HG03442 (cell line): ENCODE measurements around the gene ANKRD44.

ENCODE experiments used
- ATAC-seq: cut with Tn5 transposase; IDR thresholded peaks from one replicate; pipeline ENCODE4 v1.9.1; 2021; ENCODE audit warnings: mild to moderate bottlenecking, moderate library complexity; ENCODE audit not compliant: unreplicated experiment

The ANKRD44 gene

DNA sequence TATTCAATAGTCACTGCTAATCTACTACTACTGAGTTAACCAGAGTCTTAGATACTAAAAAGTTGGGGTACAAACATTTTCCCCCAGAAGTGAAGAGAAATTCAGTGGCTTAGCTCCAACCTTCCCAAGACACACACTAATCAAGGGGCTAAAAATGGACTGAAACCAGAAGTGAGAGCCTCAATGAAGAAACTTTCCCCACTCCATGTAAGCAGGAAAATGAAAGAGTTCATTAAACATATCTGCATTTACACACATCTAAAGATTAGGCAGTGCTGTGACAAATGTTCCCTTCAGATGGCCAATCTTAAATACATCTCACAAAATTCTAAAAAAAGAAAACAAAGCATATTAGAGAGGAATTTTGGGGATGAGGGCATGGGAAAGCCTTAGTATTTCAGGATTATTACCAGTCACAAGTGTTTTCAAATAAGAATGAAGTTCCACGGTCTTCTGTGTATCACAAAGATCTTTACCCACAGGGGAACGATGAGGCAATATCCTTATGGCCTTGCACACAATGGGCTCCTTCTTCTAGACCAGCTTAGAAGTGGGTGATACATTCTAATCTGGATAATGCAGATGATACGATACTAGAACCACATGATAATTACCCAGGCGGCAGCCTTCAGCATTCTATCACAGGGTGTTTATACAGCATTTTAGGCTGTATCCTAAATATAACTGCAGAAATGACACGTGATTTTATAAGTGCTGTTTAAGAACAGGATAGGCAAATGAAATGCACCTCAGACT lies 17.1 kb downstream of the ANKRD44 start:
- peak; percentile 40 for ATAC-seq

DNA sequence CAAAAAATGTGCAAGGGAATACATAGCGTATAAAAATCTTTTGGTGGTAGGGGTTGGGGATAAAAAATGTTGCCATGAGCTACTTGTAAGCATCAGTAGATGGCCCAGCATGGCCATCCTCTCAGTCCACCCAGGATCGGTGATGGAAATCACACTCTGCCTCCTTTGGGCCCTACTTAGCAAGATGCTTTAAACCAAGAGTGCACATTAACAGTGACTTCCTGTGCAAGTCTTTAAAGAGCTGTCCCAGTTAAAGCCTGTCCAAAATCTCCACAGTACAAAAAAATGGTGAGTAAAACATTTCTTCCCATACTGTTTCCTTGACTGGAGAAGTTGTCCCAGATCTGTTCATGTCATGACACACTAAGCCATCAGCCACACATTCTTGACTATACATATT lies 18.0 kb downstream of the ANKRD44 start:
- peak; percentile 31 for ATAC-seq

DNA sequence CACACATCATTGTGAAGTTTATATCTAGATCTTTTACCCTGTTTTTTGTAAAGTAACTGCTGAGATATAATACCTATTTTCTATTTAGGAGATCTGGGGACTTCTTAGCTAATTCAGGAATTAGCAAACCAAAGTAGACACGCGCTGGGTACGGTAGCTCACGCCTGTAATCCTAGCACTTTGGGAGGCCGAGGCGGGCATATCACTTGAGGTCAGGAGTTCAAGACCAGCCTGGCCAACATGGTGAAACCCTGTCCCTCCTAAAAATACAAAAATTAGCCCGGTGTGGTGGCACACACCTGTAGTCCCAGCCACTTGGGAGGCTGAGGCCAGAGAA lies 23.0 kb downstream of the ANKRD44 start:
- ATAC-seq, result peak; percentile 14

DNA sequence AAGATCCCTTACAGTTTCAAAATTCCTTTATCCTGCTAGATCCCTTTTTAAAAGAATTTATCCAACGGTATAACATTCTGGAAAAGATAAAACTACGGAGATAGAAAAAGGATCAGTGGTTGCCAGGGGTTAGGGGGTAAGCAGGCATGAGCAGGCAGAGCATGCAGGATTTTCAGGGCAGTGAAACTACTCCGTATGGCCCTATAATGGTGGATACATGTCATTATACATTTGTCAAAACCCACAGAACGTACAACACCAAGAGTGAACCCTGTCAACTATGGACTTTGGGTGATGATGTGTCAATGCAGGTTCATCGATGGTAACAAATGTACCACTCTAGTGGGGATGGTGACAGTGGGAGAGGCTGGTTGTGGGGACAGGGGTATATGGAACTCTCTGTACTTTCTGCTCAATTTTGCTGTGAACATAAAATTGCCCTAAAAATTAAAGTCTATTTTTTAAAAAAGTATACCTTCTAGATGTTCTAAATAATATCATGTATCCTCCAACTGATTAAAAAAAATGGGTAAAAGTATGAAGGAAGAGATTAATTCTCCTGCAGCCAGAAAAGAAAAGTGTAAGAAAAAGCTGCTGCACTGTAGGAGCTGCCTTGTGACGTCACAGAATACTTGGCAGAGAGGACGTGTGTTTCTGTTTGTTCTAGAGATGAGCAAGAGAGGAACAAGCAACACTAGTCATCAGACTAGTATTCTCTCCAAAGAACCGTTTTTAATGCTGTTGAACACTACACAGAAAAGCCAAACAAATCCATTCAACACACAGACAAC lies 23.6 kb downstream of the ANKRD44 start:
- peak; percentile 98 for ATAC-seq

DNA sequence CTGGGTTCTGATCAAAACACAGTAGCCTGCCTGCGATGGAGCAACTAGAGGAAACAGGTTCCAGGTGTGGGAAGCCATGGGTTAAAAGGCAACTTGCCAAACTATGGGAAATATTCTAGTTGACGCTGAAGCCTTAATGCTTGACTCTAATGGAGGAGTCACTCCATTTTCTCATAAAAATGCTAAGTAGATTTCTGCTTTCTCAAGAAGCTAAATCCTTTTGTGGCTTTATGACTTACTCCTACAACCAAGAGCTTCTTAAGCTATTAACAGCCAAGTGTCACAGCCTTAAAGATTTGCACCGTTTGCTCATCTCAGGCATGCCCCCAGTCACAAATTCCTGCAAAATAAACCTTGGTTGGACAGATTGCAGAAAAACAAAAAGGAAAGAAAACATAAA lies 25.2 kb downstream of the ANKRD44 start:
- ATAC-seq, result no peak

DNA sequence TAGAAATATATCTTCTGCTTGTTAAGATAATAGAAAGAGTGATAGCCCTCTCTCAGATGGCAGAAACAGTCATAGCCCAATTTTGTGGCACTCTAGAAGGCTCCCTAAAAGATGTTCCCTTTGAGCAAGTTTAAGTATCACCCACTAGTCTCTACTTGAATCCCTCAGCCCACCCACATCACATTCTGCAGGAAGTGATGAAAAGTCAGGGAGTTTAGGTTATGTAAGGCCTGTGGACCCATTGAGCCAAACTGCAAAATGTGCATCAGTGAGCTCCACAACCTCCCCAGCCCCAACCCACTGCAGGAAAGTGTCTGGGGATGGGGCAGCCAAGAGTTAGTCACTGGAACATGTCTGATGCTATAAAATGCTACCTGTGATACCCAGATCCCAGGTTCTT lies 25.6 kb downstream of the ANKRD44 start:
- no peak for ATAC-seq

DNA sequence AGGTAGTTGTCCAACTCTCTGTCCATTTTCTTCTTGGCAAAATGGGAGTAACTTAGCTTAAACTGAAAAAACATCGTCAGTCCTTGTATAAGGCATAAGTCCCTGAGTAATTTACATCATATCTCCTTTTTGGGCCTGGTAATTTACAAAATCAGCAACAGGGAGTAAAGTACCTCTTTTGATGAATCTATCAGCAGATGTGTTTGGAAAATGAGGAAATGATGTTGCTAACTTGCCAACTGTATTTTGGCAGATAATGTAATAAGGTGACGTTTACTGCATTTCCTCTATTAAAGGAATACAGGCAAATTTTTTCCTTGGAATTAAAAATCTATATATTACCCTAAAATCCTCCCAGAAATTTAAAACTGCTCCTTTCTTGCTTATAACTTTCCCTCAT lies 29.2 kb downstream of the ANKRD44 start:
- no peak for ATAC-seq

DNA sequence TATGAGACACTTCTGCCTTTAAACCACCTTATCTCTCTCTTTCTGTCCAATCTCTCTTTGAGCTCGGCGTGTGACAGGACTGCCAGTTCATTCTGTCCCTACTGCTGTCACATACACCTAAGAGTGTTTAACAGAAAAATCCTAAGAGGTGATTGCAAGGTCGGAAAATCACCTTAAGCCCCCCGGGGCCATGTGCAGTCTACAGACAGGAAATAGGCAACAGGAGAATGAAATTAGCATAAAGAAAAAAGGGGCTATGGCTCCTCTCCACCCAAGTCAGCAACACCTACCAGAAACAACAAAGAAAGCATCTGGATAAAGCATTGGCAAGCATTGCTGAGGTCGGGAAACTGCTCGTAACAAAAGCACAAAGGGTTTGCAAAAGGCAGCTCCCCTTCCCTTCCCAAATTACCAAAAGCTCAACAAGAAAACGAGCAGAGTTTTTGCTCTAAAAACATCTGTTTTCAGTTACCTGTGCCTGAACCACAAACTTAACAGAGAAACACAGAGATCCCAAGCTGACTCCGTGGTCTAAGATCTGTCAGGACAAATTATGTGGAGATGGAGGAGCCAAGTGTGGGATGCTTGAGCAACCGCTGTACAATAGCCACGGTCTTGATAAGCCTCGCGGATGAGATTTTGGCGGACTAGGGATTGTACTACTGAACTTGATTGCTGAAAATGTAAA lies 30.4 kb downstream of the ANKRD44 start:
- no peak for ATAC-seq

DNA sequence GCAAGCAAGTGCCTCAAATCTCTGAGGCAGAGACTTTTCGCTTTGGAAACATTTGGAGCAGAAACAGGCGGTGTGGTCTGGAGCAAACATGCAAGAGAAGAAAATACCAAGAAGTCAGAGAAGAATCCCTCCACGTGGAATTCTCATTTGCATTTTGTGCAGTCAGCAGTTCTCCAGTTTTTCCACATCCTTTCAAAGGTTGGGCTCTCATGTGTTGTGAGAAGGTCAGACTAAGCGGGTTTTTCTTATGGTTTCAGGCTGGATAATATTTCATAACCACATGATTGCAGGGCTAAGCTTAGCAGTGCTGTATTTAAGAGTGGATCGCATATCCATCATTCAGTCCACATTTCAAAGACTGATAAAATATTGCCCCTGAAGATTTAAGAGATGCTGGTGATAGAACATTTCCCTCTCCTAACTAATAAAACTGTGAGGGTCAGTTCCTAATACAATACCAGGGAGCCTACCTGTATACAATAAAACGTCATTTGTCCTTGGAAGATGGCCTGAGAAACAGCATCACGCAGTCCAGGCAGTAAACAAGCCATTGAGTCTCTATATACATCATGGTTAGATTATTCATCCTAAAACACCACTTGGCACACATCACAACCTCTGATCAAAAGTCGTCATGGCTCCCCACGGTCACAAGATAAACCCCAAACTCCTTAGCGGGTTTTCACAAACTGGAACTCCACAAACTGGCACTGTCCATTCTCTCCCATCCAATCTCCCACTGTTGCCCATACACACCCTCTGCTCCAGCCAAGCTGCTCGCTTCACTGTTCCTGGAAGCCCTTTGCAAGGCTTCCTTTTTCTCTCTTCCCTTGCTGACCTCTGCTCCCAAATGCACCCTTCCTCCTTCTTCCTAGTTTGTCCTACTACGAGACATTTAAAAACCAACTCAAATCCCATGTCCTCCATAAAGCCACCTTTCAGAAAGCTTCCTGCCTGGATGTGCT lies 31.5 kb downstream of the ANKRD44 start:
- ATAC-seq, result no peak

DNA sequence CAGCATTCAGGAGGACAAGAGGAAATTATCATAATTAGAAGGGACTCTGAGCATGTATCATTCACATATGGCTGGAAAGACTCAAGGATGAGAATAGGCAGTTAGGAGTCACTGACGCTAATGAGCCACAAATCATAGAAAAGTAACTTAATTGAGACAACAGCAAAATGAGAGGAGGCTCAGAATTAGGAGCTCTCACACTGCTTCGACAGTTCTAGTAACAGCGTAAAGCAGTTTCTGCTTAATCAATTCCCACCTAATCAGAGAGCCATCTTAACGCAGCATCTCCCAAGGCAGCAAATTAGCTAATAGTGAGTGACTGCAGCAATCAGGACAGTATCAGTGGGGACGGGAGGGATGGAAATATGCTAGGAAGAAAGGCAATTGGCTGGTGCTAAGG lies 32.8 kb downstream of the ANKRD44 start:
- no peak for ATAC-seq

DNA sequence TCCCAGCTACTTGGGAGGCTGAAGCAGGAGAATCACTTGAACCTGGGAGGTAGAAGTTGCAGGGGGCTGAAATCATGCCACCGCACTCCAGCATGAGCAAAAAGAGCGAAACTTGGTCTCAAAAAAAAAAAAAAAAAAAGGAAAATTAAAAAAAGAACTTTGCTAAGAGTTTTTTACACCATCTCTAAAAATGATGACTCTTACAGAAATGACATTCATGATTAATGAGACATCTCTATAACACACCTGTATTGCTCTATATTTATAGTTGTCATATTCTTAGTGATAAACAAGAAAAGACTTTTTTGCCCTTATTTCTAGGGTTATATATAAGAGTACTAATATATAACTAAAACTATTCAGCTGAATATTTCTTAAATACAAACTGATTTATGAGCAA lies 34.4 kb downstream of the ANKRD44 start:
- no peak for ATAC-seq

DNA sequence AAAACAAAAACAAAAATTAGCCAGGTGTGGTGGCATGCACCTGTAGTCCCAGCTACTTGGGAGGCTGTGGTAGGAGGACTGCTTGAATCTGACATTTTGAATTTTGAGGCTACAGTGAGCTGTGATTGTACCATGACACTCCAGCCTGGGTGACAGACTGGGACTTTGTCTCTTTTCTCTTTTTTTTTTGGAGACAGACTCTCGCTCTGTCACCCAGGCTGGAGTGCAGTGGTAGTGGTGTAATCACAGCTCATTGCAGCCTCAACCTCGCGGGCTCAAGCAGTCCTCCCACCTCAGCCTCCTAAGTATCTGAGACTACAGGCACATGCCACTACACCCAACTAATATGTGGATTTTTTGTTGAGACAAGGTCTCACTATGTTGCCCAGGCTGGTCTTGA lies 35.6 kb downstream of the ANKRD44 start:
- no peak for ATAC-seq

DNA sequence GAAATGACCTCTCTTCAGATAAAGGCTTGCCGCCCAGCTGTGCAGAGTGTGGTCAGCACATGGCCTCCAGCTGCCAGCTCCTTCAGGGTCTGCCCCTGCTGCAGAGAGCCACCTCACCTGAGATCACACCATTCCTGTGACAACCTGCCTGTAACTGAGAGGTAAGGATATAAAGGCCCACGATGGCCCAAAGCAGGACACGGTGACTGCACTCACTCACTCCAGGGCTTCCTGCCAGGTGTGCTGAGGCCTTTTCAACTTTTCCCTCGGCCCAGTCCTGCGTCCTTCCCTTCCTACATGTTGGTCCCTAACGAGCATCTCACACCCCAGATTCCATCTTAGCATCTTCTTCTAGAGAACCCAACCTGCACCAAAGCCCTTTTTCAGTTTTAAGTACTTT lies 36.2 kb downstream of the ANKRD44 start:
- ATAC-seq, result no peak

DNA sequence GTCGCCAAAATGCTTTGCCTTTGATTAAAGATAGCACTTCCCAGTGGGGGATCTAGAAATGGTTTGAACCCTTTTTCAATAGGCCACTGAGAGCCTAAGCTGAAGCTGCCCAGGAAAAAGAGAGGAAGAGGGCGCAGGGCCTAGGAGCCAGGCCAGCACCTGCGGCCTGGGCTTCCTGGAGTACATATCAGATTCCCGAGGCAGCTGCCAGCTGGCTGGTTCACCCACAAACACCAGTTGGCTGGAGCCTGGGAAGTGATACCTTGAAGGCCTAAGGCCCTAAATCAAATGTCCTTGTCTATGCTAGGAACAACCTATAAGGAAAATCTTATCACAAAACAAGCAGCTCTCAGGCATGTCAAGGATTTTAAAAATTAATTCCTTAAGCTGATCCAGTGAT lies 37.1 kb downstream of the ANKRD44 start:
- ATAC-seq, result no peak

DNA sequence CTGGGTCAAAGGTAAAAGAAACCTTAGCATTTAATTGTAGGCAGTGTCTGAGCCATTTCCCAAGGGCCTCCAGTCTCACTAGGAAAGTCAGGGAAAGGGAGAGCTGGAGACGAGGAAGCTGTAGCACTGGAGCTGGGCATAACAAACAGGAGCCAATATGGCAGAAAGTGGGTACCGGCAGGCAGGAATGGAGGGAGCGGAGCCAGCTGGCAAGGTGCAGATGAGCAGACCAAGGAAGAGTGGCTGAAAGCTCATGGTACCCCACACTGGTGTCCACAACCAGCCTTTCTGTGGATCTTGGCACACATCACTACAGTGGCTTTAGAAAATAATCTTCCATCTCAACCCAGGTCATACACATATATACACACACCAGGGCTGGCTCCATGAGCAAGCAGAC lies 40.0 kb downstream of the ANKRD44 start:
- no peak for ATAC-seq

DNA sequence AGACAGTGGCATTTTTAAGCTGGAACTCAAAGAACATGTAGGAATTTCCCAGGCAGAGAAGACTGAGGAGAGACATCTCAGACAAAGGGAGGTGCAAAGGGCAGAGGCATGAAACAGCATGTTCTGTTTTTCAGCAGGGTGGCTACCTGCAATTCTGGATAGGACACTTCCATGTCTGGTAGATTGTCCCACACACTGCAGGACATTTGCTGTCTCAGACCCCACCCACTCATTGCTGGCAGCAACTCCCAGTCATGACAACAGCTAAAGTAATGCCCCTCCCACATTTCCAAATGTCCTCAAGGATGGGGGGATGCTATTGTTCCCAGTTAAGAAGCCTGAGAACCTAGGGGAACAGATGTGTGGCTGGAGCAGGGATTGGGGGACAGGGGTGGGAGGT lies 40.8 kb downstream of the ANKRD44 start:
- no peak for ATAC-seq

DNA sequence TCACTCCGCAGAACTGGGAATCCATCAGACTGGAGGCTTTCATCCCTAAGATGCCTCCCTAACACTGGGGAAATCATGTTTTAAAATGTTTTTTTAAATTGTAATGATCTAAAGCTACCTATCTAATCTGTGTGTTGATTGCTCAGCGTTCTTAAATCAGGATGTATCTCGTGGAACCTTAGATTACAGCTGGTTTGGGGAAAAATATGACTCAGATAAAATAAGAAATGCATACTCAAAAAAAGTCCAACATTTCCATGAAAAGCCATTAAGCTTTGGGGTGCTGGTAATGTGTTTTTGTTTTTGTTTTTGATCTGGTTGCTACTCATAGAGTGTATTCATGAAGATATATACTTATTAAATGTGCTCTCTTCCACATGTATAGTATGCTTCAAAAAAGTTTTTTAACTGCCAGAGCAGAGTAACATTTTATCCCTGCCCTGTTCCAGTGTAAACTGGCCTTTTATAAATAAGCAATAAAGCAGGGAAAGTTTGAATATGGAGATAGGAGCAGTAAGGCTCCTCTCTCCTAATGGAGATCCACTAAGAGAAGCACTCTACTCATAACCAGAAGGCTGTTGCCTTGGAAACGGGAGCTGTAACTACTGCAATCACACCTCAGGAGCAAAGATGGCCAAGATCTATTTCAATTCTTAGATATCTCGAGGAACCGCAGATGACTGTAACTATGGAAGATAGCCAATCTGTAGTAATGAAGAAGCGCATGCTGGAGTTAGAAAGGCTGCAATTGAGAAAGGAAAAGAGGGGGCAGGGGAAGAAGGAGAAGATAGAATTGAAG lies 41.6 kb downstream of the ANKRD44 start:
- peak; percentile 87 for ATAC-seq

DNA sequence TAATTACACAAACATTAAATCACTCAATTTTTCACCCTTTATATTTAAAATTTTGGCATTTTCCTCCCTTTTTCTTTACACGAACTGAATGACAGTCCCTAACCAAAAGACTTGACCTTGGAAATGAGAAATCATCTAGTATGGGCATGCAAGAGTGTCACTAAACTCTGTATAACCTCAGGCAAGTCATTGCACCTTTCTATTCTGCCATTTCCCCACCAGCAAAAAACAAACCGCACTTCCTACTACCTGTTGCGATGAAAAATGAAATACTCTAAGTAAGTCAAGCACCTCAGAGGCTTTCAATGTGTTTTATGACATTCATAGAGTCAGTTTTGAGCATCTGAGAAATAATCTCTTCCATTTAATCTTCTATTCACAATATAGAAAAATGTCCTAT lies 44.1 kb downstream of the ANKRD44 start:
- ATAC-seq, result no peak

DNA sequence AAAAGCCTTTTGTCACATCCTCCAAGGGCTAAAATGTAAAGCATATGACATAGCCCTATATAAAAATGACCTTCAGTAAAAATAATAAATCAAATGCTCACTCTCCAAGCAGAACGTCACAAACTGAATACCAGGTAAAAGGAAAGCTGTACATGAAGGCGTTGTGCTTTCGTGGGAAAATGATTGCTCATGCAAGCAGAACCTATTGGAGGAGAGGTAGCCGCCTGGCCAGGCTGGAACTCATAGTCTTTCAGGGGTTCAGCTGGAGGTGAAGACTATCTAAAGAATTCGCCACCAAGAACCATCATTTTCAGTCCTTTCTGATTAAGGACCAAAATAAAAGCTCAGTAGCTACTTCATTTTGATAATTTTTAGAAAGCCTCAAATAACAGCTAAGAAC lies 44.7 kb downstream of the ANKRD44 start:
- no peak for ATAC-seq

DNA sequence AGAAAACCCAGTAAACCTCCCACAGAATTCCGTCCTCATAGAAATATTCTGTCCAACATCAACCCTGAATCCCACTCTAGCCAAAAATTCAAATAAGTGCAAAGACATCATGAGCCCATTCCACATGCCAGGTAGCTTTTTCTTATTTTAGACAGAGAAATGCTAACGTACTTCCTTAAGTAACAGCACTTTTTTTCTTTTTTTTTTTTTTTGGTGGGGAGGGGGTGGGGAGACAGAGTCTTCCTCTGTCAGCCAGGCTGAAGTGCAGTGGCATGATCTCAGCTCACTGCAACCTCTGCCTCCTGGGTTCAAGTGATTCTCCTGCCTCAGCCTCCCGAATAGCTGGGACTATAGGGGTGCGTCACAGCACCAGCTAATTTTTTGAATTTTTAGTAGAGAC lies 45.5 kb downstream of the ANKRD44 start:
- ATAC-seq, result no peak
